HG02970 (cell line): Measurements from ENCODE around the gene CNOT6.
"Not testable (repeated sequence)": the region's sequence is repeated elsewhere in the genome, so short reads cannot be mapped to it uniquely, and the experiment has no call there.

Experiments
- ATAC-seq: cut with Tn5 transposase; IDR thresholded peaks from one replicate; pipeline ENCODE4 v1.9.1; 2021; ENCODE audit warnings: mild to moderate bottlenecking, moderate library complexity, moderate number of reproducible peaks; ENCODE audit not compliant: unreplicated experiment, low FRiP score

CNOT6 gene

DNA sequence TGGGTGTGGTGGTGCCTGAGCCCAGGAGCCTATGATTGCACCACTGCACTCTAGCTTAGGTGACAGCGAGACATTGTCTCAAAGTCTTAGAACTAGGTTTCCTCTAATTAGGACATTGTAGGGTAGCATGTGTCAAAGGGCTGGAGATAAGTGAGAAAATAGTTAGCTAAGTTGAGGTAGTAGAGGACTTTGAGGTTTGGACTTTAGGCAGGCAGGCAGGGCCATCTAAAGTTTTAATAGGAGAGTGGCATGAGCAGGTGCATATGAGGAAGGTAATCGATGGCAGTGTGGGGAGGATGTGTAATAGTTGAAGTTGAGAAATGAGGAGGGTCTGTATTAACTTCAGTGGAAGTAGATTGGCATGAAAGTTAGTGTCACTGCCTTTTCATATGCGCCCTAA lies 21.1 kb downstream of the CNOT6 start:
- ATAC-seq, result no peak

DNA sequence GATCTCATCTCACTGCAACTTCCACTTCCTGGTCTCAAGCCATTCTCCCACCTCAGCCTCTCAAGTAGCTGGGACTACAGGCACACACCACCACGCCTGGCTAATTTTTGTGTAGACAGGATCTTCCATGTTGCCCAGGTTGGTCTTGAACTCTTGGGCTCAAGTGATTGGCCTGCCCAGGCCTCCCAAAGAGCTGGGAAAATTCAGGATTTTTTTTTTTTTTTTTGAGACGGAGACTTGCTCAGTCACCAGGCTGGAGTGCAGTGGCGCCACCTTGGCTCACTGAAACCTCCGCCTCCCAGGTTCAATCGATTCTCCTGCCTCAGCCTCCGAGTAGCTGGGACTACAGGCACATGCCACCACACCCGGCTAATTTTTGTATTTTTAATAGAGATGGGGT lies 21.8 kb downstream of the CNOT6 start:
- not testable (repeated sequence) for ATAC-seq

DNA sequence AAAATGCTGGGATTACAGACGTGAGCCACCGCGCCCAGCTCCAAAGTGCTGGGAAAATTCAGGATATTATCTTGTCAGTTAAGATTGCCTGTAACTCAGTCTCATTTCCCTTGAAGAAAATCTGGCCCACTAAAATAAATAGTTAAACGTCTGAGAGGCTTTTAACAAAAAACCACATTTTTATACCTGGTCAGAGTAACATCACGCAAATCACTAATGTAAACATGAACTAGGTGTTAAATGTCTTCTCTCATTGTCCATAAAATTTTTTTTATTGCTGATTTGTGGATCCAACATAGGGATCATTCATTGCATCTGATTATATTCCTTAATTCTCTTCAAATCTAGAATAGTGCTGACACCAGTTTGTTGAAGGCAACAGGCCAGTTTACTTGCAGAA lies 22.3 kb downstream of the CNOT6 start:
- ATAC-seq, result no peak

DNA sequence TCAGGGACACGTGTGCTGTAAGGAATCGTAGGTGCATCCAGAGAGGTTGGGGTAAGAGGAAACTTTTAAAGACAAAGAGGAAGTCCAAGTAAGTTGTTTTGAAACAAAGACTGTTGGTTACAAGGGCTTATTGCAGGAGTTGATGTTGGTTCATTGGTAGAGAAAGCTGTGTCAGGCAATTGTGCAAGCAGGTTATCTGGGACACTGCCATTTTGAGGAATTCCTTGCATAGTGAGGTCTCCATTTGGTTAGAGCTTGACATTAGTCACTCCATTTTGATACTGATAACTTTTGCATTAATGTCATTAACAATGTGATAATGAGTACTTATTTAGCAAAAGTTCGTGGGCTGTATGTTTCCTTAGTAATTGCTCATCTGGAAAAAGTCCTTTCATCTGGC lies 24.9 kb downstream of the CNOT6 start:
- ATAC-seq, result no peak

DNA sequence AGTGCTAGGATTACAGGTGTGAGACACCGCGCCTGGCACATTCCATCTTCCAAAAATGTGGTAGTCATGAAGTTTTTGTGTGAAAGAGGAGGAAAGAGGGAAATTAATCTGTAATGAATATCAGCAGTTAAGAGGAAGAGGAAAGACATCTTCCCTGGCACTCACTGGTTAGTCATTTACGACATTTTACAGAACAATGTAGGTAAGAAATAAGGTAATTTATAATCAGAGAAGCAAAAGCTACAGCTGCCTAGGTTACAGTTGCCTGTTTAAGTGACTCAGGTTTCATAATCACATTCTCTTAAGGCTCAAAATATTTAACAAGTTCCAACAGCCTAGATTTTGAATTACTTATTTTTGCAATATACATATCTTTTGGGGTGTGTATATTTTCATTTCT lies 26.9 kb downstream of the CNOT6 start:
- no peak for ATAC-seq

DNA sequence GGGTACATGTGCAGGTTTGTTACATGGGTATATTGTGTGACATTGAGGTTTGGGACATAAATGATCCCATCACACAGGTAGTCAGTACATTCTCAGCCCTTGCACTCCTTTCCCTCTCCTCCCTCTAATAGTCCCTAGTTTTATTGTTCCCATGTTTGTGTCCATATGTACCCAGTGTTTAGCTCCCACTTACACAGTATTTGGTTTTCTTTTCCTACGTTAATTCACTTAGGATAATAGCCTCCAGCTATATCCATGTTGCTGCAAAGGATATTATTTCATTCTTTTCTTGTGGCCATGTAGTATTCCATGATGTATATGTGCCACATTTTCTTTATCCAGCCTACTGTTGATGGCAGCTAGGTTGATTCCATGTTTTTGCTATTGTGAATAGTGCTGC lies 27.4 kb downstream of the CNOT6 start:
- ATAC-seq, result no peak

DNA sequence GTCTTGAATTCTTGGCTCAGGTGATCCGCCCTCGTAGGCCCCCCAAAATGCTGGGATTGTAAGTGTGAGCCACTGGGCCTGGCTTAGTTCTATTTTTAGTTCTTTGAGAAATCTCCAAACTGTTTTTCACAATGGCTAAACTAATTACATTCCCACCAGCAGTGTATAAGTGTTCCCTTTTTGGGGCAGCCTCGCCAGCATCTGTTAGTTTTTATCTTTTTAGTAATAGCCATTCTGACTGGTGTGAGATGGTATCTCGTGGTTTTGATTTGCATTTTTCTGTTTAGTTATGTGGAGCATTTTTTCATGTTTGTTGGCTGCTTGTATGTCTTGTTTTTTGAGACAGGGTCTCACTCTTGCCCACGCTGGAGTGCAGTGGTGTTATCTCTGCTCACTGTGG lies 28.2 kb downstream of the CNOT6 start:
- no peak for ATAC-seq

DNA sequence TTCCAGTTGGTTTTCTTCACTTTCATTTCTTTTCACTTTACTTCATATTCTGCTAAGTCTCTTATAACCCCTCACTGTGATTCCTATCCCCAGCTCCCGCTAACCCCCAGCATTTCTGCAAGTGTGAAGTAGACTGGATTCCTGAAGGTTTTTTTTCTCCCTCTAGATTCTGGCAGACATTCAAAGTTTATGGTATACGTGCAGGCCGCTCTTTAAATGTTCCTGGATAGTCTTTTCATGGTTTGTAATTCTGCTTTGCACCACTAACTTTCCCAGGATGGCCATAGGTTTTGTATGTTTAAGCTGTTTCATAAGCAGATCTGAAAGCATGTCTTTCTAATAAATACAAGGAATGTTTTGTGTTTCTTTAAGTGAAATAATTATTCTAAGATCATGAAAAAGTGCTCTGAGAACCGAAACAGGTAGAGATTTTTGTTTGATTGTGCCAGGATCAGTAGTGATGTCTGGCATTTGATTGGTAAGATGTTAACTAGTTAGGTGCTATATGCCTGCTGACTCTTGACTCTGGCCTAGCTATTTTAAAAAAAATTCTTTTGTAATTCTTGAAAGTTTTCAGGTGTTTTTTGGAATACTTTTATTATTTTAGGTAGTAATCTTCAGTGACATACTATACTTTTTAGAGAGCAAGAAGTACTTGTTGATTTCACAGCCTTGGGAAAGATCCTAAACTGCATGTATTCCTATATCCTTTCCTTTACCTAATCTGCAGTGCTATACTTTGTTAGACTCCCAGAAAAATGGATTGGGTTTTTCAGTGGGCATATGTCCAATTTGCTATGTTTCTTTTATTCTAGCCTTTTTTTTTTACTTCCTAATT lies 29.7 kb downstream of the CNOT6 start:
- ATAC-seq, result no peak

DNA sequence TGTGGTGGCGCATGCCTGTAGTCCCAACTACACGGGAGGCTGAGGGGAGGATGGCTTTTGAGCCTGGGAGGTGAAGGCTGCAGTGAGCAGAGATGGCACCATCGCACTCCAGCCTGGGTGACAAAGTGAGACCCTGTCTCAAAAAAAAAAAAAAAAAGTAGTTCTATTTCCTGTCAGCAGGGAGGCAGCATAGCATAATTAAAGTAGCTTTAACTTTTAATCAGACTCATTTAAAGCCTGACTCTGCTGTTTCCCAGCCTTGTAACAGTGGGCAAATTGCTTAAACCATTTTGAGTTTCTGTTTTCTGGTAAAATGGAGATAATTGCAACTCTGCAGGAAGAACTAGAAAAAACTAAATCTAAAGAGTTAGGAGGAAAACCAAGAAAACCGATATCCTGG lies 31.2 kb downstream of the CNOT6 start:
- ATAC-seq, result no peak

DNA sequence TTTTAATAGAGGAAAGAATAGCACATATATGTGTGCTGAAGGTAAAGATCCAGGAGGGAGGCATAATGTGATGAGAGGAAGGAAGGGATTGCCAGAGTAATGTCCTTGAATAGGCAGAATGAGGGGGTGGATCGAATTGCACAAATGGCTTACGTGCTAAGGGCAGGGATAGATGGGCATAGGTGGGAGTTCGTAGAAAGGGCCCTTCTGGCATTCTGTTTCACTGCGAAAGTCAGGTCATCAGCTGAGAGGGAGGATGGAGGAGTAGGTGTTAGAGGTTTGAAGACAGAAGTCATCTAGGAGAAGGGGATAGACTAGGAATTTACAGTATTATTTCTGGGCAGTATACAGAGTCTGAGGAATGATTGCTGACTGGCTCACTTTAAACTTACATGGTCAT lies 32.1 kb downstream of the CNOT6 start:
- no peak for ATAC-seq

DNA sequence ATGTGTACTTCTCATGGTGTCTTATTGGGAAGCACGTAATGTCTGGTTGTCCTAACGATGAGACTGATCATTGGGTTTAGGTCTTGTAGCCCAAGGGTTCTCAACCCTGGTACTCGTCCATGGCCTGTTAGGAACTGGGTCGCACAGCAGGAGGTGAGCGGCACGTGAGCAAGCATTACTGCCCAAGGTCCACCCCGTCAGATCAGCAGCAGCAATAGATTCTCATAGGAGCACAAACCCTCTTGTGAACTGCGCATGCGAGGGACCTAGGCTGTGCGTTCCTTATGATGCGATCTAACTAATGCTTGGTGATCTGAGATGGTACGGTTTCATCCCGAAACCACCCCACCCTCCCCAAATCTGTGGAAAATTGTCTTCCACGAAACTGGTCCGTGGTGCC lies 33.5 kb downstream of the CNOT6 start:
- no peak for ATAC-seq

DNA sequence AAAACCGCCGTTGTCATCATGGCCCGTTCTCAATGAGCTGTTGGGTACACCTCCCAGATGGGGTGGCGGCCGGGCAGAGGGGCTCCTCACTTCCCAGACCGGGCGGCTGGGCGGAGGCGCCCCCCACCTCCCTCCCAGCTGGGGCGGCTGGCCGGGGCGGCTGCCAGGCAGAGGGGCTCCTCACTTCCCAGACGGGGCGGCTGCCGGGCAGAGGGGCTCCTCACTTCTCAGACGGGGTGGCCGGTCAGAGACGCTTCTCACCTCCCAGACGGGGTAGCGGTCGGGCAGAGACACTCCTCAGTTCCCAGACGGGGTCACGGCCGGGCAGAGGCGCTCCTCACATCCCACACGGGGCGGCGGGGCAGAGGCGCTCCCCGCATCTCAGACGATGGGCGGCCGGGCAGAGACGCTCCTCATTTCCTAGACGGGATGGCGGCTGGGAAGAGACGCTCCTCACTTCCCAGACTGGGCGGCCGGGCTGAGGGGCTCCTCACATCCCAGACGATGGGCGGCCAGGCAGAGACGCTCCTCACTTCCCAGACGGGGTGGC lies 36.9 kb downstream of the CNOT6 start:
- ATAC-seq, result not testable (repeated sequence)

DNA sequence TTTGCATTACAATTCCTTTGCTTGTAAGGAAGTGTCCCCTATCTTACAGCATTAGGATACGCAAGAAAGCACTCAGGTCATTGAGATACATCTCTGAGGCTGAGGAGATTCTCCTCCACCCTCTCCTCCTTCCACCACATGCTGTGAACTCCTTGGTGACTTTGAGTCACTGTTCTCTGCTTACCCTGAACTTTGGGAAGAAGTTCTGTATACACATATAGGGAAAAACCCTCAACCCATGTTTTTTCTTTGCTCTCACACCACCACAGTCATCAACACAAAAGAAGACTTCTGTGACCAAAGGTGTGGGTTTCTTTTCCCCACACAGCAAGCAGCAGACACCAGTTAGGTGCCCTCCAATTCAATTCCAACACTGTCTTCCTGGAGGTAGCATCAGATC lies 38.1 kb downstream of the CNOT6 start:
- no peak for ATAC-seq

DNA sequence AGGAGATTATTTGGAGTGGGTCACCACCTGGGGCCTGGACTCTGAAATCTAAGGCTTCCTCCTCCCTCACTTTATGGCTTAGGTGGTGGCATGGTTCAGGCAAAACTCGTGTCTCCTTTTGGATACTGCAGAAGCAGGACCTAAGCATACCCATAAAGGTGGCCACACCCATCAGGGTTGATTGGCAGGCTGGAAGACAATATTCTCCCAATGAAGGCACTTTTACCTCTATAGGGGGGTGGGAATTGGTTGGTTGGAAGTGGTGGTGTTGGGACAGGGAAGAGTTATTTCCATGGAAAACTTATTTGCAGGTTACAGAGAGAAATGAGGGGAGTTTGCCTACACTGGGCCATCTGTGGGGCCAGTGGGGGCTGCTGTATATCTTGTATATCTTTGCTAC lies 39.7 kb downstream of the CNOT6 start:
- ATAC-seq, result no peak

DNA sequence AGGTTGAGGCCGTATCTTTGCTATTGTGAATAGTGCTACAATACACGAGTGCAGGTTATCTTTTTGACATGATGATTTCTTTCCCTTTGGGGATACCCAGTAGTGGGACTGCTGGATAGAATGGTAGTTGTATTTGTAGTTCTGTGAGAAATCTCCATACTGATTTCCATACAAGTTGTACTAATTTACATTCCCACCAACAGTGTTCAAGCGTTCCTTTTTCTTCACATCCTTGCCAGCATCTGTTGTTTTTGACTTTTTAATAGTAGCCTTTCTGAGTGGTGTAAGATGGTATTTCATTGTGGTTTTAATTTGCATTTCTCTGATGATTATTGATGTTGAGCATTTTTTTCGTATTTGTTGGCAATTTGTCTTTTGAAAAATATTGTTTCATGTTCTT lies 41.4 kb downstream of the CNOT6 start:
- ATAC-seq, result no peak

DNA sequence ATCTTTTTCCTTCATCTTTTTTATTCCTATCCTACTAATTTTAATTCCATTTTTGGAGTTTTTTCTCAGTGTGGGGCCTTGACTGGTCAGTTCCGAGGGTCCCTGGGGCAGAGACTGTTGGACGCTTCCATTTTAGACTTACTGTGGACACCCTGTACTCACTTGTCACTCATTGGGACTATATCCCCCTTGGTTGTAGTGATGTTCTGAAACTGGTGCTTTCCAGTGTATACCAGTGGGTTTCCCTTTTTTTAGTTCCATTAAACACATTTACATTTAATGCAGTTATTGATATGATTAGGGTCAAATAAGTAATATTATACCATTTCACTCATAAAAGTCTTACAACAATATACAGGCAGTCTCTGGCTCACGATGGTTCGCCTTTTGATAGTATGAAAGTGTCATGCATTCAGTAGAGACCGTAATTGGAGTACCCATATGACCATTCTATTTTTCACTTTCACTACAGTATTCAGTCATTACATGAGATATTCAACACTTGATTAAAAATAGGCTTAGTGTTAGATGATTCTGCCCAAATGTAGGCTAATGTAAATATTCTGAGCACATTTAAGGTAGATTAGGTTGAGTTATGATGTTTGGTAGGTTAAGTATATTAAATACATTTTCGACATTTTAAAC lies 46.0 kb downstream of the CNOT6 start:
- peak; percentile 71 for ATAC-seq

DNA sequence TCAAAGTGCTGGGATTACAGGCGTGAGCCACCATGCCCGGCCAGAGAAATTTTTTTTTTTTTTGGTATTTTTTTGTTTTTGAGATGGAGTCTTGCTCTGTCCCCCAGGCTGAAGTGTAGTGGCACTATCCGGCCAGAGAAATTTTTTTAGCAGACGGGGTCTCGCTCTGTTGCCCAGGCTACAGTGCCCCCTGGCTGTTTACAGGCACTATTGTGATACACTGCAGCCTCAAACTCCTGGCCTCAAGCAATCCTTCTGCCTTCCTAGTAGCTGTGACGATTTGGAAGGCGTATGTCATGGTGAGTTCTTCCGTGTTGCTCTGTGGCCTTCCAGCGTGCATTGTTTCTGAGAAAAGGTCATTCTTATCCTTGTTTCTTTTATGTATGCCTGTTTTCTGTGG lies 47.5 kb downstream of the CNOT6 start:
- no peak for ATAC-seq

DNA sequence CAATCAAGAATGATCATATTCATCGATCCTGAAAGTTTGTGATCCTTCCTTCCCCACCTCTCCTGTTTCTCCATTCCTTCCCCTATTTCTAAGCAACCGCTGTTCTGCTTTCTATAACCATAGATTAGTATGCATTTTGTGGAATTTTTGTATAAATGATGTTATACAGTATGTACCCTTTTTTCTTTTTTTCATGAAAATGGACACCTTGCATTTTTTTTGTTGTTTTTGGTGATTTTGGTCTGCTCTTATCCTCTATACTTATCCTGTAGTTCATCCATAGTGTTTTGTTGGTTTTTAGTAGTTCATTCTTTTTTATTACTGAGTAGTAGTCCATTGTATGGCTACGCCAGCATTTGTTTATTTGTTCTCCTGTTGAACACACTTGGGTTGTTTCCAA lies 51.1 kb downstream of the CNOT6 start:
- no peak for ATAC-seq

DNA sequence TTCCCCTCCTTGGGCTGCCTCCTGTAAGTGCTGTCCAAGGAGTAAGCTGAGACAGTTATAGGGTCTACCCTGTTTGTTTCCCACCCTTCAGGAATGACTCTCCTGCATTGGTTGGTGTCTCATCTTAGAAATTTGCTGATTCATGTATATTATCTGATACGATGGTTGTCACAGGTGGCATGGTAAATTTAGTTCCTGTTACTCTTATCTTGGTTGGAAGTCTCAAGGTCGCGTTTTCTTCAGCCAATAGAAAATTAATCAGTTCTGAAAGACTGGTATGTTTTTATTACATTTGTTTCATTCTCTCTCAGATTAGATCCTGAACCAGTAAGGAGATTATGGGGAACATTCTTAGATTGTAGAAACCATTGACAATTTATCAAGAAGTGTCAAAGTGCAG lies 54.4 kb downstream of the CNOT6 start:
- ATAC-seq, result no peak

DNA sequence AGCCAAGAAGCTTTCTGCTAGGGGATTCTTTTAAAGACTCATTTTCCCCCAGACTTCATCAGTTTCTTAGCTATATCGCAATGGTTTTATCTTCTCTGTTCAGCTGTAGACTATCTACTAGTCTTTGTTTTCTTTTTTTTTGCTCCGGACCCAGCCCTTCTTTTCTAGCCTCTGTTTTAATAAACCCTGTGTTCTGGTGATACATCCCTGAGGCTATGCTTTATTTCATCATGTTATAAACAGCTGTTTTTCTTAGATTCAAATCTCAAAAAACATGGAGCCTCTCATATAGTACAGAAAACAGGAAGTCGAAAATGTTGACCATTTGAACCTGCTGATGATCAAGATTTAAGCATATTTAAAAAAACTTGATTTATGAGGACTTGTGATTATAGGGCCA lies 59.4 kb downstream of the CNOT6 start:
- no peak for ATAC-seq

DNA sequence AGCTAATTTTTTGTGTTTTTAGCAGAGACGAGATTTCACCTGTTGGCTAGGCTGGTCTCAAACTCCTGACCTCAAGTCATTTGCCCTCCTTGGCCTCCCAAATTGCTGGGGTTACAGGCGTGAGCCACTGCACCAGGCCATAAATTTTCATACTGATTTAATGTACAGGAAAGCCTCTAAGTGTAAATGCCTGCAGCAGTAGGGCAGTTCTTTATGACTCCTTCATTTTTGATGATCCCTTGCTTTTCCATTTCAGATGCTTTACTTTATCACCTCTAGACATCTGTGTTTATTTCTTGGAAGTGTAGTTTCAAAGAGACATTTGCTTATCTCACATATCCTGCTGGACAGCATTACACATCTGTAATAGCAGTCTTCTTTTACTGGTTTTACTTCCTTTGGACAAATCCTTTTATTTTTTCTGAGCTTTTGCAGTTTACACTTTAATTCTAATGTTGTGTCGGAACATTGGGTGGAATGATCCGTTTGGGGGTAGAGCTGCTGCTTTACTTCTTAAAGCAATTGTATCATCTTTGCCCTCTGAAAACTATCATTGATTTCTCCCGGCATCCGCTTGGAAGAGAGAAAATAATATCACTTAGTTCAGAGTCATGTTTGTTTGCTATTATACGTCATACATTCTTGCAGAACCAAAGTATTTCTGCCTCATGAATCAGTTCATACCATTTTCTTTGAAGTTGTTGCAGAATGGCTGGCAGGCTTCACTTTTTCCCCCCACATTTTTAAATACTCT lies 61.2 kb downstream of the CNOT6 start:
- ATAC-seq, result no peak
